Stimulated activated memory B cell treated with anti-CD40 and anti-IgM and Interleukin-4, amounts not matched to agents 10 μg/mL and 1 μg/mL and 100 μg/mL, for 72 hours (primary cell): ENCODE results near the gene FSTL5.

Experiments
- ATAC-seq: fragments of 150-1000 bp; cut with Tn5 transposase; 2 replicates; pipeline ENCODE4 v1.10.0; 2021
- H3K27ac Mint-ChIP-seq: one replicate; pipeline ENCODE4 v1.8.0; 2022; ENCODE audit warnings: mild to moderate bottlenecking, mixed read lengths
- H3K27me3 Mint-ChIP-seq: one replicate; pipeline ENCODE4 v1.8.0; 2022; ENCODE audit warnings: mixed read lengths
- H3K36me3 Mint-ChIP-seq: one replicate; pipeline ENCODE4 v1.8.0; 2022; ENCODE audit warnings: mixed read lengths
- H3K4me1 Mint-ChIP-seq: one replicate; pipeline ENCODE4 v1.8.0; 2022; ENCODE audit warnings: mixed read lengths
- H3K4me3 Mint-ChIP-seq: one replicate; pipeline ENCODE4 v1.8.0; 2022; ENCODE audit warnings: mild to moderate bottlenecking, moderate library complexity, mixed read lengths
- H3K9me3 Mint-ChIP-seq: one replicate; pipeline ENCODE4 v1.8.0; 2022; ENCODE audit warnings: mixed read lengths

Gene FSTL5

DNA sequence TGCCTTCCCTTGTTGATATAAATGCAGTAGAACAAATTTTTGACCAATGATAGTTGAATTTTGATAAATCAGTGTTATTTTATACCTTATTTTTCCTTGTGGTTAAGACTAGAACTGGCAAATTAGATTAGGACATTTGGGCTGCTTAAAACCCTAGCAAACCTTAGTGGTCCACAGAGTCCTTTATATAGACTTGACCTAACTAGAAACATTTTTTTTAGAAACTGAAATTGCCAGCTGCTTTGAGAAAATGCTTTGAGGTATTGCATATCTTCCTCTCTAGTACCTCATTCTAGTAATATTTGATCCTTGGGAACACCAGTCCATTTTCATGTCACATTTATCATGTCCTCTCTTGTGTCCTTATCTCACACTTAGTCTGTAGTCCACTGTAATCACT, 580.3 kb downstream of the FSTL5 start:
- H3K27ac Mint-ChIP-seq: no peak overlapping the region
- H3K27me3 Mint-ChIP-seq: no peaks in the 10 kb centered on the region

DNA sequence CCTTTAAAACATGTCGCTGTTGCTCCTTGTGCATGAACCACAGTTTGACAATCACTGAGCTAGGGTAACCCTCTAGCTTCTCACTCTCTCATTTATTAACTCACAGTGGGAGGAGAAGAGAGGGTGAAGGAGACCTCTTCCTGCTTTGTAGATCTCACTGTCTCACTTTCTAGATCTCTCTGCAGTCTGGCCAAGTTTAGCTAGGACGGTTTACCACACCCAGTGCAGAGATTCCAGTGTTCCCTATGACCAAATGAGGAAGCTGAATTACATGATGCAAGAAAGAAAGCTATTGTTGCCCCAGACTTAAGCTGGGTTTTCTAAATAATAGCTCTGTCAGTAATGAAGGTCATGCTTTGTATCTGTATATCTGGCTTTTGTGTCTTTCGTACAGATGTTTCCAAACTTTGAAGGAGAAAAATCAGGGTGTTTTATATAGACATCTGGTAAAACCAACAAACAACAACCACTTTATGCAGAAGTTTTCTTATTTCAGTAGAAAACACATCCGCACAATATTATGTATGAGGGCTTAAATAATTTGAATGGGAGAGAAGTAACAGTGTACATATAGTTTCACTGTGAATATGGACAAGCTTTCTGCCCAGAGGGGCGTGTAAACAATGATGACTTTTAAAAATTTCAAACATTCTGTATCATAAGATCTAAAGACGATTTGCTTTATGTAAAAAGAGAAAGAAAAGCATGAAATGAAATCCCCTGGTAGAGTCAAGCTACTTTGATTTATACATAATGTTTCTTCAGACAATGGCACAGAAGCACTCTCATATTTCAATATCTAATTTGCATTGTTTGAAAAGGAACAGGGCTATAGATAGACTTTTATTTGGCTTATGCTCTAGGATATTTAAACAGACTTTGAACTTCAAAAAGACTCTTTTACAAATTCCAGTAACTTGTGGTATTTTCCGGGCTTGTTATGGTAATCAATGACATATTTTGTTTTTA, 582.3 kb downstream of the FSTL5 start:
- H3K27ac Mint-ChIP-seq: no peak overlapping the region

More for the DNA sequence above, 580.3 kb downstream of the FSTL5 start:
- Mint-ChIP-seq H3K4me1 (no peaks in the 10 kb centered on the region), H3K36me3 (no peaks in the 10 kb centered on the region), H3K4me3 (no peak overlapping the region), H3K9me3 (peaks cover 5% of the 10 kb centered on the region)
- no peak for ATAC-seq

DNA sequence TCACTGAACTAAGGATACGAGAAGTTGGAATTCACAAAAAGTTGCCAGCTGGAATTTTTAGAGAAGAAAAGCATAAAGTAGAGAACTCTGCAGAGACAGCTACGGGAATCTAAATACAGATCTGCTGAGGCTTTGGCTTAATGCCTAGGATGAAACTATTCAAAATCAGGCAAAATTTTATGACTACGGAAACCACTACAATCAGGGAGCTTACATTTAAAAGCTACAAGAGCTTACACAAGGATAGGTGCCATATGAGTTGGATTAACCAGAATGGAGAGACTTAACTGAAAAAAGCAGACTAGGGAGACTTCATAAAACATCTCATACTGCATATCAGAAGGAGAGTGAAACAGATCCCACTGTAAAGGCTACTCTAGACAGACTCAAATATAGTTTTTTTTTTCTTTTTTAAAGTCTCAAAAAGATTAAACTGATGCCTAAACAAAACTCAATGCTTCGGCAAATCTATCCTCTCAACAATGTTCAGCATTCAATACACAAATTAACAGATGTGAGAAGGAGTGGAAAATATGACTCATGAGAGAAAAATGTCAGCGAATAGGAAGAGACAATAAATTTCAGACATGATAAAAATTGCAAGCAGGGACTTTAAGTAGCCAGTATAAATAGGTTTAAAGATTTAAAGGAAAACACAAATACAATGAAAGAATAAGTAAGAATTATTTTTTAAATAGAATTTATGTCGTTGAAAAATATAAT, 586.1 kb downstream of the FSTL5 start:
- Mint-ChIP-seq H3K27ac (no peak overlapping the region), H3K9me3 (peaks cover 2% of the 10 kb centered on the region), H3K4me3 (no peak overlapping the region), H3K4me1 (no peaks in the 10 kb centered on the region), H3K27me3 (no peaks in the 10 kb centered on the region), H3K36me3 (no peaks in the 10 kb centered on the region)
- no peak for ATAC-seq

More for the DNA sequence above, 582.3 kb downstream of the FSTL5 start:
- ATAC-seq: peak; percentile 41
- Mint-ChIP-seq H3K9me3 (peaks cover 5% of the 10 kb centered on the region), H3K4me3 (no peak overlapping the region), H3K27me3 (no peaks in the 10 kb centered on the region), H3K4me1 (no peaks in the 10 kb centered on the region), H3K36me3 (no peaks in the 10 kb centered on the region)

DNA sequence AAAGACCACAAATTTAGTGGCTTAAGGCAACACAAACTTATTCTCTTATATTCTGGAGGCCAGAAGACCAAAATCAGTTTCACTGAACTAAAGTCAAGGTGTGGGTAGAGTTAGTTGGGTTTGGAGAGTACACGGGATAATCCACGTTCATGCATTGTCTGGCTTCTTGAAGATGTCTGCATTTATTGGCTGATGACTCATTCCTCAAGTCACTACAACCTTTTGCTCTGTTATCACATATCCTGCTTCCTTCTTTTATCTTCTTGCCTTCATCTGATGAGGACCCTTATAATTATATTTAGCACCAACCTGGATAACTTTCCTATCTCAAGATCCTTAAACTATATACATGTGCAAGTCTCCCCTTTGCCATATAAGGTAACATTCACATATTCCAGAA, 590.0 kb downstream of the FSTL5 start:
- Mint-ChIP-seq H3K4me1 (no peaks in the 10 kb centered on the region), H3K9me3 (peaks cover 5% of the 10 kb centered on the region), H3K27me3 (no peaks in the 10 kb centered on the region), H3K4me3 (no peak overlapping the region), H3K36me3 (no peaks in the 10 kb centered on the region), H3K27ac (no peak overlapping the region)
- no peak for ATAC-seq

- peaks cover 2% of the 10 kb centered on the region for H3K9me3 Mint-ChIP-seq
Measured at GRCh38 chr4:161564230-161564834, 599.5 kb downstream of the FSTL5 start.

DNA sequence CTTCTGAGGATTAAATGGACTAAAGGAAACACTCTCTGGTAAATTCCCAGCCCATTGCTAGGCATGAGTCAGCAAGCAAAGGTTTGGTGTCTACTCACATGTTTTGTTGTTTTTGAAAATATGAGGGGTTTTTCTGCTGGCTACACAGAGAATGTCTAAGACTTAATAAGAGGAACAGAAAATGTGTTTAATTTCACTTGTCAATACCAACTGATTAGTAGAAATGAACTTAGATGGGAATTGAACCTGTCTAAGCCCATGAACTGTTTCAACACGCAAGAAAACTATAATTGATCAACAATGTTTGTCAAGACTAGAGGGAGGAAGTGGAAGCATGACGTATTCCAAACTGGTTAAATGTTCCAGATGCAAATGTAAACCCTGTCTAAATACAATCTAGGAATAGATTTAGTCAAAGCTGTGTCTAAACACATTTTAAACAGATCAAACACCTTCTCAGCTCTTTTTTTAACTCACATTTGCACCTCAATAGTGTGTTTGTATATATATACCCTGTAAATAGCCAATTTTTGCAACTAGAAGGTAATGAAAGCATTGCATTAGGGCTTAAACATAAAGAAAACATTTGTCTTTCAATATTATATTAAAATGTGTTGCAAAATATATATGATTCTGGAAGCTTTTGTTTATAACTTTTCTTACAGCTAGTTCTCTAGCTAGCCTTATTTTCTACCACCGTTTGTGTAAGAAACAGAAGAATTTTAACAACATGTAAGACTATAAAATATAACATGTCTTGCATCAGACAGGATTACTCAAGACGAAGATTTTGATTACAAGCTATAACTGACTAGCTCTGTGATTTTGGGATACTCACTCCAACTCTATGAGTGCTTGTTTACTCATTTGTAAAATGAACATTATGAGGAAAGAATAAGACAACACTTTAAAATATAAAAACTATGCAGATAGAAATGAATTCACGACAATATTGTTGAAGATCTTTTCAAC, 607.8 kb downstream of the FSTL5 start:
- Mint-ChIP-seq H3K27ac (no peak overlapping the region), H3K27me3 (no peaks in the 10 kb centered on the region), H3K4me3 (no peak overlapping the region), H3K9me3 (peaks cover 3% of the 10 kb centered on the region), H3K4me1 (no peaks in the 10 kb centered on the region), H3K36me3 (no peaks in the 10 kb centered on the region)
- no peak for ATAC-seq

More at GRCh38 chr4:161564230-161564834, 599.5 kb downstream of the FSTL5 start:
- H3K4me3 Mint-ChIP-seq: no peak overlapping the region
- H3K27me3 Mint-ChIP-seq: no peaks in the 10 kb centered on the region
- H3K4me1 Mint-ChIP-seq: no peaks in the 10 kb centered on the region
- no peak for ATAC-seq
- H3K27ac Mint-ChIP-seq: no peak overlapping the region
- no peaks in the 10 kb centered on the region for H3K36me3 Mint-ChIP-seq

GRCh38 chr4:161554372-161554990, 609.3 kb downstream of the FSTL5 start:
- no peaks in the 10 kb centered on the region for H3K27me3 Mint-ChIP-seq
- H3K27ac Mint-ChIP-seq: no peak overlapping the region
- H3K4me3 Mint-ChIP-seq: no peak overlapping the region
- no peaks in the 10 kb centered on the region for H3K4me1 Mint-ChIP-seq
- no peaks in the 10 kb centered on the region for H3K36me3 Mint-ChIP-seq
- no peak for ATAC-seq
- H3K9me3 Mint-ChIP-seq: peaks cover 3% of the 10 kb centered on the region

GRCh38 chr4:161546902-161547301, 616.9 kb downstream of the FSTL5 start:
- Mint-ChIP-seq H3K36me3 (no peaks in the 10 kb centered on the region), H3K27ac (no peak overlapping the region), H3K9me3 (peaks cover 3% of the 10 kb centered on the region), H3K27me3 (no peaks in the 10 kb centered on the region), H3K4me3 (no peak overlapping the region), H3K4me1 (no peaks in the 10 kb centered on the region)
- ATAC-seq: no peak

GRCh38 chr4:161540265-161540664, 623.5 kb downstream of the FSTL5 start:
- Mint-ChIP-seq H3K4me1 (no peaks in the 10 kb centered on the region), H3K9me3 (peaks cover 8% of the 10 kb centered on the region), H3K27ac (no peak overlapping the region), H3K27me3 (no peaks in the 10 kb centered on the region), H3K36me3 (no peaks in the 10 kb centered on the region), H3K4me3 (no peak overlapping the region)
- no peak for ATAC-seq

DNA sequence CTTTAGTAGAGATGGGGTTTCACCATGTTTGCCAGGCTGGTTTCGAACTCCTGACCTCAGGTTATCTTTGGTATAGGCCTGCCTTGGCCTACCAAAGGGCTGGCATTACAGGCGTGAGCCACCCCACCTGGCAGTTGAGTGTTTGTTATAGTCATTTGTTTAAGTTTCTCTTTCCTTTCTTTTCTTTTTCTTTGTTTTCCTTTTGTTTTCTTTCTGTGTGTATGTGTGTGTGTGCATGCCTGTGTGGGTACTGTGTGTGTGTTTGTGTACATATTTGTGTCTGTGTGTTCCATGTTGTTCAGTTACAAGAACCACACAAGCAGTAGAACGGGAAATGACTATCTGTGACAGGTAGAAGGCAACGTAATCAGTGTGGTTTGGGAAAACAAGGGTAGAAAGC, 624.9 kb downstream of the FSTL5 start:
- no peak for ATAC-seq
- H3K27ac Mint-ChIP-seq: no peak overlapping the region
- H3K27me3 Mint-ChIP-seq: no peaks in the 10 kb centered on the region
- H3K36me3 Mint-ChIP-seq: no peaks in the 10 kb centered on the region
- no peak overlapping the region for H3K4me3 Mint-ChIP-seq
- no peaks in the 10 kb centered on the region for H3K4me1 Mint-ChIP-seq
- H3K9me3 Mint-ChIP-seq: peaks cover 6% of the 10 kb centered on the region

- Mint-ChIP-seq H3K27me3 (no peaks in the 10 kb centered on the region), H3K4me3 (no peak overlapping the region), H3K9me3 (peaks cover 3% of the 10 kb centered on the region), H3K4me1 (no peaks in the 10 kb centered on the region), H3K27ac (no peak overlapping the region), H3K36me3 (no peaks in the 10 kb centered on the region)
- ATAC-seq: no peak
Measured at GRCh38 chr4:161530710-161531109, 633.1 kb downstream of the FSTL5 start.

- ATAC-seq: no peak
Measured at GRCh38 chr4:161525121-161525520, 638.7 kb downstream of the FSTL5 start.

GRCh38 chr4:161522031-161522430, 641.8 kb downstream of the FSTL5 start:
- H3K27me3 Mint-ChIP-seq: no peaks in the 10 kb centered on the region
- no peak for ATAC-seq
- peaks cover 3% of the 10 kb centered on the region for H3K9me3 Mint-ChIP-seq
- no peak overlapping the region for H3K4me3 Mint-ChIP-seq
- H3K27ac Mint-ChIP-seq: no peak overlapping the region
- no peaks in the 10 kb centered on the region for H3K4me1 Mint-ChIP-seq
- no peaks in the 10 kb centered on the region for H3K36me3 Mint-ChIP-seq

More at GRCh38 chr4:161525121-161525520, 638.7 kb downstream of the FSTL5 start:
- no peaks in the 10 kb centered on the region for H3K4me1 Mint-ChIP-seq
- no peak overlapping the region for H3K27ac Mint-ChIP-seq
- H3K36me3 Mint-ChIP-seq: no peaks in the 10 kb centered on the region
- no peak overlapping the region for H3K4me3 Mint-ChIP-seq
- peaks cover 3% of the 10 kb centered on the region for H3K9me3 Mint-ChIP-seq
- H3K27me3 Mint-ChIP-seq: no peaks in the 10 kb centered on the region

GRCh38 chr4:161519611-161520010, 644.2 kb downstream of the FSTL5 start:
- no peaks in the 10 kb centered on the region for H3K27me3 Mint-ChIP-seq
- ATAC-seq: no peak
- H3K9me3 Mint-ChIP-seq: peaks cover 3% of the 10 kb centered on the region

More at GRCh38 chr4:161519611-161520010, 644.2 kb downstream of the FSTL5 start:
- Mint-ChIP-seq H3K27ac (no peak overlapping the region), H3K36me3 (no peaks in the 10 kb centered on the region), H3K4me3 (no peak overlapping the region), H3K4me1 (no peaks in the 10 kb centered on the region)
